Lower lobe of right lung (tissue), 2 donors: Measurements from ENCODE around the gene GPATCH3. TPM values are rescaled to one million over a fixed set of nuclear protein-coding genes. Genes with fewer than 3 reads are reported as not detected.

ENCODE experiments used
- ATAC-seq, 2 donors: fragments of 200-7000 bp; cut with Tn5 transposase; one replicate each; pipeline ENCODE4 v1.9.1; 2020 to 2022; ENCODE audit warnings: mild to moderate bottlenecking in 2 of 2, moderate library complexity in 2 of 2
- DNase-seq: peaks from one replicate; pipeline ENCODE4 v3.0.0-alpha.2; 2020
- H3K27ac ChIP-seq: fragments of 200-600 bp; one replicate; pipeline ENCODE4 v1.8.0; 2022
- H3K27me3 ChIP-seq: fragments of 200-600 bp; one replicate; pipeline ENCODE4 v1.8.0; 2022; ENCODE audit warnings: low read depth
- H3K36me3 ChIP-seq: fragments of 200-600 bp; one replicate; pipeline ENCODE4 v1.8.0; 2022; ENCODE audit warnings: mild to moderate bottlenecking
- H3K4me1 ChIP-seq: fragments of 200-600 bp; one replicate; pipeline ENCODE4 v1.8.0; 2022
- H3K4me3 ChIP-seq: fragments of 200-600 bp; one replicate; pipeline ENCODE4 v1.8.0; 2022; ENCODE audit warnings: mild to moderate bottlenecking
- H3K9me3 ChIP-seq: fragments of 200-600 bp; one replicate; pipeline ENCODE4 v1.8.0; 2022
- intact Hi-C: fragments of 100-400 bp; cut with DNase I; formaldehyde crosslinking; loops from one replicate; pipeline ENCODE4 v1.11.0; 2022
- total RNA-seq: library from RNA; stranded (reverse); fragmentation: NEBNext Ultra II Directional; extraction: Animal tissue kit (Norgen Biotek cat#: 25700); gene quantifications from one replicate; pipeline ENCODE4 v1.2.1, GENCODE V29; 2021
- TF ChIP-seq, protein P1 (sequence below): fragments of 200-600 bp; IDR thresholded peaks from one replicate; pipeline ENCODE4 v1.8.0; 2022; ENCODE audit warnings: antibody characterized with exemption, mild to moderate bottlenecking
- donor health status: DM: no; HTN: yes; CAD: no; lungs with severe emphysema.

Gene GPATCH3
- total RNA-seq, 1 donor from 2014 or later = 16.1 TPM

DNA sequence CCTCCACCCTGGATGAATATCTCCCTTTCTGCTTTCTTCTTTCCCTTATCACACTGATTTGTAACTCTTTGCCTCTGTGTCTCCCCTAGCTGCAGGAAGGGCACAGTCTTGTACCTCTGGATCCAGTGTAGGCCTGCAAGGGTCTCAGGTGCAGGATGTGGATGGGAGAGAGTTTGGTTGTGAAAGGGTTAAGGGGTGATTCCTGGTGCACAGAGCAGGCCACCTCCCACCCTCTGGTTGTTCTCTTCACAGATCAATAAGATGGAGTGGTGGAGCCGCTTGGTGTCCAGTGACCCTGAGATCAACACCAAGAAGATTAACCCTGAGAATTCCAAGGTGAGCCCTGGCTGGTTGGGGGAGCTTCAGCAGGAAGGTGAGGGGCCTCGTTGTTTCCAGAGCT lies 44.9 kb upstream of the GPATCH3 start:
- intact Hi-C loops = no loop called here
- Histone ChIP-seq H3K9me3 (no peaks in the 10 kb centered on the region), H3K4me3 (no peak overlapping the region), H3K4me1 (no peaks in the 10 kb centered on the region), H3K36me3 (peaks cover 78% of the 10 kb centered on the region), H3K27me3 (no peaks in the 10 kb centered on the region), H3K27ac (no peak overlapping the region)
- DNase-seq = no peak
- TF ChIP-seq, protein P1, sequence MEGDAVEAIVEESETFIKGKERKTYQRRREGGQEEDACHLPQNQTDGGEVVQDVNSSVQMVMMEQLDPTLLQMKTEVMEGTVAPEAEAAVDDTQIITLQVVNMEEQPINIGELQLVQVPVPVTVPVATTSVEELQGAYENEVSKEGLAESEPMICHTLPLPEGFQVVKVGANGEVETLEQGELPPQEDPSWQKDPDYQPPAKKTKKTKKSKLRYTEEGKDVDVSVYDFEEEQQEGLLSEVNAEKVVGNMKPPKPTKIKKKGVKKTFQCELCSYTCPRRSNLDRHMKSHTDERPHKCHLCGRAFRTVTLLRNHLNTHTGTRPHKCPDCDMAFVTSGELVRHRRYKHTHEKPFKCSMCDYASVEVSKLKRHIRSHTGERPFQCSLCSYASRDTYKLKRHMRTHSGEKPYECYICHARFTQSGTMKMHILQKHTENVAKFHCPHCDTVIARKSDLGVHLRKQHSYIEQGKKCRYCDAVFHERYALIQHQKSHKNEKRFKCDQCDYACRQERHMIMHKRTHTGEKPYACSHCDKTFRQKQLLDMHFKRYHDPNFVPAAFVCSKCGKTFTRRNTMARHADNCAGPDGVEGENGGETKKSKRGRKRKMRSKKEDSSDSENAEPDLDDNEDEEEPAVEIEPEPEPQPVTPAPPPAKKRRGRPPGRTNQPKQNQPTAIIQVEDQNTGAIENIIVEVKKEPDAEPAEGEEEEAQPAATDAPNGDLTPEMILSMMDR = no peak
- no peak for ATAC-seq

DNA sequence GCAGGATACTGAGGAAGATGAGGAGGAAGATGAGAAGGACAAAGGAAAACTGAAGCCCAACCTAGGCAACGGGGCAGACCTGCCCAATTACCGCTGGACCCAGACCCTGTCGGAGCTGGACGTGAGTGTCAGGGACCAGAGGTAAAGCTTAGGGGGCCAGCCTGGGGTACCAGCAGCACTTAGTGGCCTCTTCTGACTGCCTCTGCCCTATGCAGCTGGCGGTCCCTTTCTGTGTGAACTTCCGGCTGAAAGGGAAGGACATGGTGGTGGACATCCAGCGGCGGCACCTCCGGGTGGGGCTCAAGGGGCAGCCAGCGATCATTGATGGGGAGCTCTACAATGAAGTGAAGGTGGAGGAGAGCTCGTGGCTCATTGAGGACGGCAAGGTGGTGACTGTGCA lies 42.4 kb upstream of the GPATCH3 start:
- TF ChIP-seq, protein P1 = no peak
- H3K4me1 ChIP-seq = no peaks in the 10 kb centered on the region
- ATAC-seq = no peak
- H3K4me3 ChIP-seq = no peak overlapping the region
- H3K36me3 ChIP-seq = peaks cover 75% of the 10 kb centered on the region
- no peaks in the 10 kb centered on the region for H3K27me3 ChIP-seq
- intact Hi-C loops = no loop called here
- DNase-seq = no peak
- no peaks in the 10 kb centered on the region for H3K9me3 ChIP-seq
- H3K27ac ChIP-seq = no peak overlapping the region

DNA sequence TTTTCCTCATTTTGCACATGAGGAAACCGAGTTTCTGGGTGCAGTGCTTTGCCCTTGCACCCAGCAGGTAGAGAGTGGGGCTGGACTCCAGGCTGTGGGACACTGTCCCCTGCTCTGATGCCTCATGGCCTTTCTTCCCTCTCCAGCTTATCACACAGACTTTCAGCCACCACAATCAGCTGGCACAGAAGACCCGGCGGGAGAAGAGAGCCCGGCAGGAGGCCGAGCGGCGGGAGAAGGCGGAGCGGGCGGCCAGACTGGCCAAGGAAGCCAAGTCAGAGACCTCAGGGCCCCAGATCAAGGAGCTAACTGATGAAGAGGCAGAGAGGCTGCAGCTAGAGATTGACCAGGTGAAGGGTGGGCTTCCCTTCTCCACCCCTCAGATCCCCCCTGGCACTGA lies 41.0 kb upstream of the GPATCH3 start:
- peaks cover 76% of the 10 kb centered on the region for H3K36me3 ChIP-seq
- TF ChIP-seq, protein P1 = no peak
- no peaks in the 10 kb centered on the region for H3K4me1 ChIP-seq
- no peak overlapping the region for H3K27ac ChIP-seq
- no peaks in the 10 kb centered on the region for H3K9me3 ChIP-seq
- H3K4me3 ChIP-seq = no peak overlapping the region
- ATAC-seq (no peak), DNase-seq (no peak)
- intact Hi-C loops = no loop called here
- no peaks in the 10 kb centered on the region for H3K27me3 ChIP-seq

DNA sequence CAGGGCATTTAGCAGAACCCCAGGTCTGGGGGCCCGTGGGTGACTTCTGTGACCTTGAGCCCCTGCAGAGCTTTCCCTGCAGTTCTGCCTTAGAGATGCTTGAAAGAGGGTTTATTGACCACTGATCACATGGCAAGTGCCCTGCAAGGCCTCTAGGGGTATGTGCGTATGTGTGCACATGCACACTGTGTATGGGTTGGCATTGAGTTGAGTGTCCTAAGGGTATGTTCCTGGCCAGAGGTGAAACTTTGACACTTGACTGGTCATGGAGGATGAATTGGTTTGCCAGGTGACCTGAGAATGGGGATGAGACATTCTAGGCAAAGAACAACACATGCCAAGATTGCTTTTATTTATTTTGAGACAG lies 38.4 kb upstream of the GPATCH3 start:
- H3K36me3 ChIP-seq = peaks cover 63% of the 10 kb centered on the region
- no peaks in the 10 kb centered on the region for H3K9me3 ChIP-seq
- H3K27ac ChIP-seq = no peak overlapping the region
- no peaks in the 10 kb centered on the region for H3K27me3 ChIP-seq
- no peaks in the 10 kb centered on the region for H3K4me1 ChIP-seq
- no peak overlapping the region for H3K4me3 ChIP-seq
- intact Hi-C loops = no loop called here
- TF ChIP-seq, protein P1 = no peak
- DNase-seq = no peak
- no peak for ATAC-seq

DNA sequence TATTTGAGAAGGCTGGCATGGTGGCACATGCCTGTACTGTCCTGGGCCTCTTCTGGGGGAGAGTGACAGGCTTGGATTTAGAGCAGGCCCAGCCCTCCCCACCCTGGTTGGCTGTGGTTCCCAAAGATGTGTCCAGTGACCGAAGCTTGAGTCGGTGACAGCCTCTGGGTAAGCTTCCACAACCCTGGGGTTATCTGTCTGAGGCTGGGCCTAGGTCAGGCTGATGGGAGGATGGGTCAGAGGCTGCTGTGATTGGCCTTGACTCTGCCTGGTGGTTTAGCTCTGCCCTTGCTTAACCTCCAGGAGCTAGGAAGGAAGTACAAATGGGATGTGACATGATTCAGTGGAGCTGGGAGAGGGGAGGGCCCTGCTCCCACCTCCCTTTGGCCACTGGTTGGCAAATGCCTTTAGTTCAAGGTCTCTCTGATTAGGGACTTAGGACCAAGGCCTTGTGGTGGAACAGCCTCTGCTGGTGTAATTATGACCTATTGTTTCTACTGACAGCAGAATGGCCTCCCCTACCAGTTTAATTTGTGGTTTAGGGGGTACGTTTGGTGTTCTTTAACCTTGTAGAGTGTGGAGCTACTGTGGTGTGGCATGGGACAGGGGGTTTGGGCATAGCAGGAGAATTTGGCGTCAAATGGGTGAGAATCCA lies 37.9 kb upstream of the GPATCH3 start:
- intact Hi-C loops = no loop called here
- DNase-seq (no peak), ATAC-seq (peak; percentile 13 to 20)
- Histone ChIP-seq H3K36me3 (peaks cover 63% of the 10 kb centered on the region), H3K9me3 (no peaks in the 10 kb centered on the region), H3K27me3 (no peaks in the 10 kb centered on the region), H3K4me1 (no peaks in the 10 kb centered on the region), H3K4me3 (no peak overlapping the region), H3K27ac (no peak overlapping the region)
- TF ChIP-seq, protein P1 = no peak
